ENCODE results near the gene ELMO3. TPM values are rescaled to one million over a fixed set of nuclear protein-coding genes. Genes with fewer than 3 reads are reported as not detected.

ELMO3 gene
- total RNA-seq, 1 donor from 2014 or later, result 0.56 TPM

MicroRNA genes within 50 kb of the gene (microRNA counts, 767-probe panel; counts per million panel counts)
- microRNA hsa-miR-328, result not detected

Small RNA genes lying within 50 kb of the gene (microRNA-seq; reads per million reads assigned to microRNA genes)
- 50.7 reads per million, percentile 48 among the genes with 10 or more reads in this experiment for gene MIR328

Other genes with a start within 250 kb of the ELMO3 start
- gene CES3, start 237.9 kb upstream of the ELMO3 start, total RNA-seq, result 1.7 and 1.9 TPM in 2 replicates
- gene CES4A, start 210.5 kb upstream of the ELMO3 start, total RNA-seq, result 0.10 and 0.19 TPM in 2 replicates
- gene CBFB, start 170.0 kb upstream of the ELMO3 start, total RNA-seq, result 54.1 and 75.1 TPM in 2 replicates
- 22.4 and 30.7 TPM in 2 replicates for gene PHAF1, start 89.2 kb upstream of the ELMO3 start, total RNA-seq
- 56.1 and 57.4 TPM in 2 replicates for gene B3GNT9, start 48.1 kb upstream of the ELMO3 start, total RNA-seq
- 19.1 and 21.0 TPM in 2 replicates for gene TRADD, start 39.2 kb upstream of the ELMO3 start, total RNA-seq
- 39.3 and 46.4 TPM in 2 replicates for gene FBXL8, start 39.2 kb upstream of the ELMO3 start, total RNA-seq
- gene HSF4, start 34.4 kb upstream of the ELMO3 start, total RNA-seq, result 20.9 and 29.3 TPM in 2 replicates
- gene NOL3, start 28.6 kb upstream of the ELMO3 start, total RNA-seq, result 70.9 and 86.5 TPM in 2 replicates
- 27.2 and 28.6 TPM in 2 replicates for gene MATCAP1, start 15.2 kb upstream of the ELMO3 start, total RNA-seq
- 0.99 and 2.1 TPM in 2 replicates for gene EXOC3L1, start 9.0 kb upstream of the ELMO3 start, total RNA-seq
- 75.8 and 93.9 TPM in 2 replicates for gene E2F4, start 7.0 kb upstream of the ELMO3 start, total RNA-seq
- 31.6 and 32.8 TPM in 2 replicates for gene TMEM208, start 28.0 kb downstream of the ELMO3 start, total RNA-seq
- 9.6 and 28.5 TPM in 2 replicates for gene FHOD1, start 48.4 kb downstream of the ELMO3 start, total RNA-seq
- 0.94 and 1.2 TPM in 2 replicates for gene SLC9A5, start 49.8 kb downstream of the ELMO3 start, total RNA-seq
- 0.32 and 0.42 TPM in 2 replicates for gene PLEKHG4, start 80.4 kb downstream of the ELMO3 start, total RNA-seq
- gene KCTD19, start 127.6 kb downstream of the ELMO3 start, total RNA-seq, result not detected in 2 replicates
- not detected in 2 replicates for gene LRRC36, start 127.7 kb downstream of the ELMO3 start, total RNA-seq
- 30.0 and 67.0 TPM in 2 replicates for gene TPPP3, start 194.4 kb downstream of the ELMO3 start, total RNA-seq
- gene ZDHHC1, start 217.3 kb downstream of the ELMO3 start, total RNA-seq, result 12.8 and 19.2 TPM in 2 replicates
- gene HSD11B2, start 232.0 kb downstream of the ELMO3 start, total RNA-seq, result 6.1 and 31.3 TPM in 2 replicates